Measurements from ENCODE around the gene PRAMEF14.
"Not testable (repeated sequence)": the region's sequence is repeated elsewhere in the genome, so short reads cannot be mapped to it uniquely, and the experiment has no call there.

The PRAMEF14 gene

GRCh38 chr1:13347034-13347433 lies at the start of gene PRAMEF14:
Gene PRAMEF14 (minus strand): TSS chr1:13347134. CDS start chr1:13345314, 1,820 bp downstream.
- H3K79me2 ChIP-seq; H3K4me3 ChIP-seq (ENCODE audit: low read depth, low read length); H2AFZ ChIP-seq; H3K9ac ChIP-seq; H3K27ac ChIP-seq; H3K4me1 ChIP-seq; H3K36me3 ChIP-seq (ENCODE audit: control insufficient read depth, insufficient read depth, low read length); H3K9me3 ChIP-seq (ENCODE audit: control insufficient read depth, low read length); H3K4me2 ChIP-seq (ENCODE audit: low read length); H3K27me3 ChIP-seq (ENCODE audit: control insufficient read depth, insufficient read depth, low read length): not testable (repeated sequence)

- H3K9ac ChIP-seq; H3K4me1 ChIP-seq; H3K27me3 ChIP-seq (ENCODE audit: control insufficient read depth, insufficient read depth, low read length); H3K4me3 ChIP-seq (ENCODE audit: low read depth, low read length); H3K36me3 ChIP-seq (ENCODE audit: control insufficient read depth, insufficient read depth, low read length); H3K27ac ChIP-seq; H3K9me3 ChIP-seq (ENCODE audit: control insufficient read depth, low read length); H2AFZ ChIP-seq; H3K79me2 ChIP-seq; H3K4me2 ChIP-seq (ENCODE audit: low read length): not testable (repeated sequence)
Observed at GRCh38 chr1:13395311-13395710, 48.4 kb upstream of the PRAMEF14 start.

- H3K9me3 ChIP-seq (ENCODE audit: control insufficient read depth, low read length); H2AFZ ChIP-seq; H3K4me3 ChIP-seq (ENCODE audit: low read depth, low read length); H3K27me3 ChIP-seq (ENCODE audit: control insufficient read depth, insufficient read depth, low read length); H3K27ac ChIP-seq; H3K4me2 ChIP-seq (ENCODE audit: low read length); H3K36me3 ChIP-seq (ENCODE audit: control insufficient read depth, insufficient read depth, low read length); H3K79me2 ChIP-seq; H3K9ac ChIP-seq; H3K4me1 ChIP-seq: not testable (repeated sequence)
Observed at GRCh38 chr1:13394761-13395160, 47.8 kb upstream of the PRAMEF14 start.

- not testable (repeated sequence) for H3K79me2 ChIP-seq; H3K27ac ChIP-seq; H2AFZ ChIP-seq; H3K9me3 ChIP-seq (ENCODE audit: control insufficient read depth, low read length); H3K9ac ChIP-seq; H3K4me2 ChIP-seq (ENCODE audit: low read length); H3K27me3 ChIP-seq (ENCODE audit: control insufficient read depth, insufficient read depth, low read length); H3K36me3 ChIP-seq (ENCODE audit: control insufficient read depth, insufficient read depth, low read length); H3K4me1 ChIP-seq; H3K4me3 ChIP-seq (ENCODE audit: low read depth, low read length)
Observed at GRCh38 chr1:13393004-13393403, 46.1 kb upstream of the PRAMEF14 start.

GRCh38 chr1:13389332-13389731 lies 42.4 kb upstream of the PRAMEF14 start, which contains the start of gene PRAMEF17:
Gene PRAMEF17 (plus strand): TSS chr1:13389632. CDS start chr1:13389658, 26 bp downstream.
- H3K27me3 ChIP-seq (ENCODE audit: control insufficient read depth, insufficient read depth, low read length); H3K4me2 ChIP-seq (ENCODE audit: low read length); H3K4me3 ChIP-seq (ENCODE audit: low read depth, low read length); H3K36me3 ChIP-seq (ENCODE audit: control insufficient read depth, insufficient read depth, low read length); H3K4me1 ChIP-seq; H3K9ac ChIP-seq; H3K9me3 ChIP-seq (ENCODE audit: control insufficient read depth, low read length); H2AFZ ChIP-seq; H3K27ac ChIP-seq; H3K79me2 ChIP-seq: not testable (repeated sequence)

GRCh38 chr1:13380380-13380779 lies 33.4 kb upstream of the PRAMEF14 start:
- not testable (repeated sequence) for H3K9ac ChIP-seq; H3K4me2 ChIP-seq (ENCODE audit: low read length); H3K79me2 ChIP-seq; H3K4me3 ChIP-seq (ENCODE audit: low read depth, low read length); H3K9me3 ChIP-seq (ENCODE audit: control insufficient read depth, low read length); H3K27ac ChIP-seq; H3K27me3 ChIP-seq (ENCODE audit: control insufficient read depth, insufficient read depth, low read length); H2AFZ ChIP-seq; H3K36me3 ChIP-seq (ENCODE audit: control insufficient read depth, insufficient read depth, low read length); H3K4me1 ChIP-seq

GRCh38 chr1:13378983-13379382 lies 32.0 kb upstream of the PRAMEF14 start:
- H3K27ac ChIP-seq; H3K27me3 ChIP-seq (ENCODE audit: control insufficient read depth, insufficient read depth, low read length); H3K9ac ChIP-seq; H3K4me2 ChIP-seq (ENCODE audit: low read length); H3K4me1 ChIP-seq; H3K79me2 ChIP-seq; H2AFZ ChIP-seq; H3K9me3 ChIP-seq (ENCODE audit: control insufficient read depth, low read length); H3K4me3 ChIP-seq (ENCODE audit: low read depth, low read length); H3K36me3 ChIP-seq (ENCODE audit: control insufficient read depth, insufficient read depth, low read length): not testable (repeated sequence)

- not testable (repeated sequence) for H3K4me2 ChIP-seq (ENCODE audit: low read length); H3K27me3 ChIP-seq (ENCODE audit: control insufficient read depth, insufficient read depth, low read length); H3K9me3 ChIP-seq (ENCODE audit: control insufficient read depth, low read length); H3K4me3 ChIP-seq (ENCODE audit: low read depth, low read length); H3K79me2 ChIP-seq; H3K27ac ChIP-seq; H3K36me3 ChIP-seq (ENCODE audit: control insufficient read depth, insufficient read depth, low read length); H3K4me1 ChIP-seq; H3K9ac ChIP-seq; H2AFZ ChIP-seq
Observed at GRCh38 chr1:13368544-13368943, 21.6 kb upstream of the PRAMEF14 start.

- H3K27me3 ChIP-seq (ENCODE audit: control insufficient read depth, insufficient read depth, low read length); H3K36me3 ChIP-seq (ENCODE audit: control insufficient read depth, insufficient read depth, low read length); H3K9me3 ChIP-seq (ENCODE audit: control insufficient read depth, low read length); H2AFZ ChIP-seq; H3K4me3 ChIP-seq (ENCODE audit: low read depth, low read length); H3K4me1 ChIP-seq; H3K27ac ChIP-seq; H3K79me2 ChIP-seq; H3K4me2 ChIP-seq (ENCODE audit: low read length); H3K9ac ChIP-seq: not testable (repeated sequence)
Observed at GRCh38 chr1:13366536-13366935, 19.6 kb upstream of the PRAMEF14 start.

GRCh38 chr1:13364928-13365327 lies 18.0 kb upstream of the PRAMEF14 start:
- not testable (repeated sequence) for H3K27ac ChIP-seq; H2AFZ ChIP-seq; H3K4me1 ChIP-seq; H3K4me3 ChIP-seq (ENCODE audit: low read depth, low read length); H3K4me2 ChIP-seq (ENCODE audit: low read length); H3K79me2 ChIP-seq; H3K9ac ChIP-seq; H3K27me3 ChIP-seq (ENCODE audit: control insufficient read depth, insufficient read depth, low read length); H3K9me3 ChIP-seq (ENCODE audit: control insufficient read depth, low read length); H3K36me3 ChIP-seq (ENCODE audit: control insufficient read depth, insufficient read depth, low read length)

GRCh38 chr1:13362364-13362763 lies 15.4 kb upstream of the PRAMEF14 start:
- H2AFZ ChIP-seq; H3K4me2 ChIP-seq (ENCODE audit: low read length); H3K4me1 ChIP-seq; H3K36me3 ChIP-seq (ENCODE audit: control insufficient read depth, insufficient read depth, low read length); H3K4me3 ChIP-seq (ENCODE audit: low read depth, low read length); H3K9me3 ChIP-seq (ENCODE audit: control insufficient read depth, low read length); H3K79me2 ChIP-seq; H3K9ac ChIP-seq; H3K27me3 ChIP-seq (ENCODE audit: control insufficient read depth, insufficient read depth, low read length); H3K27ac ChIP-seq: not testable (repeated sequence)
